HG03575 (cell line): Measurements from ENCODE around the gene ERGIC1.
"Not testable (repeated sequence)": the region's sequence is repeated elsewhere in the genome, so short reads cannot be mapped to it uniquely, and the experiment has no call there.

Source experiments
- ATAC-seq: cut with Tn5 transposase; IDR thresholded peaks from one replicate; pipeline ENCODE4 v1.9.1; 2021; ENCODE audit not compliant: unreplicated experiment, insufficient number of reproducible peaks, low FRiP score; ENCODE audit errors: extremely low read depth

ERGIC1 gene

DNA sequence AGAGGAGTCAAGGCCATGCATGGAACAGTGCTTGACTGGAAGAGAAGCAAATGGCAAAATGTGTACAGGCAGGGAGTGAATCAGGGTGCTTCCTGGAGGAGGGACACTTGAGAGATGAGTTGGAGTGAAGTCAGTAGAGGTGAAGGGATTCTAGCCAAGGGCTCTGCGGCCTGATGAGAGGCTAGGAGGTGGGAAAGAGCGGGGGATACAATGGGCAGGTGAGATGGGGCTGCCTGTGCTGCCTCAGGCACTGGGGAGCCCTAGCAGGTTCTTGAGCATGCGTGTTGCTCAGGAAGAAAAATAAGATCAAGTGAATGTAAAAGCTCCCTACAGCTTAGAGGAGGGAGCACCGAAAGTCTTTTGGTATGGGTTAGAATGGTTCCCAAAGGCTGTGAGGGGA, 22.3 kb downstream of the ERGIC1 start:
- ATAC-seq = no peak

- ATAC-seq = no peak
These were observed 23.9 kb downstream of the ERGIC1 start for GRCh38 chr5:172857982-172858381.

GRCh38 chr5:172858511-172858989, 24.5 kb downstream of the ERGIC1 start:
- no peak for ATAC-seq

DNA sequence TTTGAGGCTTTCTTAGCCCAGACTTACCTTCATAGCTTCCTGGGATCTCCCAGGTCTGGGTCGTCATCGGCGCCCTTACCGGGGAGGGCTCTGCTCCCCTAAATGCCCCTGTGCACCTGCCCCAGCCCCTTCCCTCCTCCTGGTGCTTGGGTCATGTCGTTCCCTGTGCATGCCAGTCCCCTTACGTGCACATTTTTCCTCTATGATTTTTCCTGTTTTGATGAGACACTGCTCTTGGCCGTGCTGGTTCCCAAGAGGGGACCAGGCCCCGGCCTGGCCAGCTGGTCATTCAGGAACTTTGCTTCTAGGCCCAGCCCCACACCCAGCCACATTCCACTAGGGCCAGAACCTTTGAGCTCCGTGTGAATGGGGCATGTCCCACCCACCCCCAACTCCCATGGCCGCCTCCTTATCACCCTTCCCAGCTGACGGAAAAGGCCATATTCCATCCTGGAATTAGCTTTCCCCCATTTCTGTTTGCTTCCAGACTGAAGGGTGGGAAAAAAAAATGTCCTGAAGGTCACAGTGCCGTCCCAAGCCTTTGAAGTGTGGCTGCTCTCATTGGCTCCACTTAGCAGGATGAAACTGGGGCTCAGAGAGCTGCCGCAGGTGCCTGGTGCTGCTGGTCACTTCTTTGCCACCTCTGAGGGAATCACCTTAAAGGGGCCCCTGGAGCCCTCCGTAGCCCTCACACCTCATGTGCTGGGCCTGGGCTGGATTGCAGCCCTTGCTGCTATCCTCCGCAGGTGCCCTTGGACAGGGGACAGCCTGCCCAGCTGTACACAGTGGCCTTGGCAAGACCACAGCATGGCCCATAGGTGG, 25.1 kb downstream of the ERGIC1 start:
- no peak for ATAC-seq

- no peak for ATAC-seq
These were observed 25.9 kb downstream of the ERGIC1 start for GRCh38 chr5:172859966-172860365.

DNA sequence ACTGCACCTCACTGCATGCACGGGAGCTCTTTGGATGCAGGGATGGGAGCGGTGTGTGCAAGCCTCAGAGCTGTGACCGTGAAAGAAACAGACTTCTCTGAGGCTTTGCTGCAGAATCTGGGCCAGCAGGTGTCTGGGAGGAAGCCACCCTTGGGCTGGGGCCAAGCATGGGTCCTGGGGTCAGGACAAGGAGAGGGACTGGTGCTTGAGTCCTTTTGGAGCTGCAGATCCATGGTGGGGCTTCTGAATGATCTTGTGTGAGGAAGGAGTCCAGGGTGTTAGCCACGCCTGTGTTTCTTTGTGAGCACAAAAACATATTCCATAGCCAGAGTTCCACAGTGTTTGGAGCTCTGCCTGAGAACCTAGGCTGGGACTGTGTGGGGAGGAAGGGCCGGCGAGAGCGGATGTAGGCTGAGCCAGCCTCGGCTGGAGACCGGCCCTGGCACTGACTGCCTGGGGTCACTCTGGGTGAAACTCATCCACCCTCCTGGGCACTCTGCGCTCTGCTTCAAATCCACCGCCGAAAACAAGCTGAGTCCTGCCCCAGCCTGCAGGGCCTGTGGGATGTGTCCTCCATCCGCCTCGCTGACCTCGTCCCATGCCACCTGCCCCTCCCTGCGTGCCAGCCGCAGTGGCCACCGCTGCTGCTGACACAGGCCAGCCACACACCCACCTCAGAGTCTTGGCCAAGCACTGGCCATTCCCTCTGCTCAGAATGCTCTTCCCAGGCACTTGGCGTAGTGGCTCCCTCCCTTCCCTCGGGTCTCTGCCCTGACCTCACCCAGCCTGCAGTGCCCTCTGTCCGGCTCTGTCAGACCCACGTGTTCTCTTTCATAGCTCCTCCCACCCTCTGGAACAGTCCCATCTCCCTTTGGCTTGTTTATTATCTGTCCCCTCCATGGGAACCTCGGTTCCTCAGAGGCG, 26.7 kb downstream of the ERGIC1 start:
- ATAC-seq = no peak

DNA sequence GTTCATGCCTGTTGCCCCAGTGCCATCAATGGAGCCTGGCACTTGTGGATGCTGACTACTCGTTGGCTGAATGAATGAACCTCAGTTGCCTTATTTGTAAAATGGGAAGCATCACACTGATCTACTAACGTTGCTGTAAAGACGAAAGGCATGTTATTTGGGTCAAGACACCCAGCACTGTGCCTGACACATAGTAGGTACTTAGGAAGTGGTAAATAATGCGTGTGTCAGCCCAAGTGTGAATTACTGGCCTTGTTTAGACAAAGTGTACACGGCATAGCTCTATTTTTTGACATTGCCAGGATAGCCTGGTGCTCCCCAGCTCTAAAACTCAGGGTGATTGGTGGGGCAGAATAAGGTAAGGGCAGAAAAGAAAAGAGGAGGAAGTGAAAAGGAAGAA, 27.4 kb downstream of the ERGIC1 start:
- no peak for ATAC-seq

DNA sequence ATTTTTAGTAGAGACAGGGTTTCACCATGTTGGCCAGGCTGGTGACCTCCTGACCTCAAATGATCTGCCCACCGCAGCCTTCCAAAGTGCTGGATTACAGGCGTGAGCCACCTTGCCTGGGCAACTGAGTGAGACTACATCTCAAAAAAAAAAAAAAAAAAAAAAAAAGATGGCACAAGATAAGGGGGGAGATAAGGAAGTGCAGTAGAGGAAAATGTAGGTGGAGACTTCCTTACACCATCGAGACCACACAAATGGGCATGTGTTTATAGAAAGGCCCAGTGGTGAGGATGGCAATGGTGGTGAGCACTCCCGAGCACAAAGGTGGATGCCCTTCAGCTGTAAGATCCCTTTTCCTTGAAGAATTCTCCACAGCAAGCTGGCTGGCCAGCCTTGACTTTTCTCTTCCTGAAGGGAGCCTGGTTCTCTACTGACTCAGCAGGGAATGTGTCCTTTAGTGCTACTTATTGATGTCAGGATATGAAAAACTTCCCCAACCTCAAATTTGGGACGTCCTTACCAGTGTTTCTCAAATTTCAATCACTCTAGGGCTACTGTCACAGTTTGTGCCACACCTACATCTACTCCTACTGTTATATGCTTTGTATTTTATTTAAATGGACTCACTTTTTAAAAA, 28.2 kb downstream of the ERGIC1 start:
- no peak for ATAC-seq

DNA sequence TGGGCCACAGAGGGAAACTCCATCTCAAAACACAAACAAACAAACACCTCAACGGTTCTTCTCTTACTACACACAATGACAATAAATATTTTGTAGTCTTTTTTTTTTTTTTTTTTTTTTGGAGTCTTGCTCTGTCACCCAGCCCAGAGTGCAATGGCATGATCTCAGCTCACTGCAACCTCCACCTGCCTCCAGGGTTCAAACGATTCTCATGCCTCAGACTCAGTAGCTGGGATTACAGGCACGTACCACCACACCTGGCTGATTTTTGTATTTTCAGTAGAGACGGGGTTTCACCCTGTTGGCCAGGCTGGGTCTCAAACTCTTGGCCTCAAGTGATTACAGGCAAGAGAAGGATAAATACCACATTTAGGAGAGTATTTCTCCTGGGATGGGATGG, 30.1 kb downstream of the ERGIC1 start:
- not testable (repeated sequence) for ATAC-seq

- no peak for ATAC-seq
These were observed 30.7 kb downstream of the ERGIC1 start for GRCh38 chr5:172864747-172865146.

- ATAC-seq = no peak
These were observed 32.3 kb downstream of the ERGIC1 start for GRCh38 chr5:172866378-172866777.

DNA sequence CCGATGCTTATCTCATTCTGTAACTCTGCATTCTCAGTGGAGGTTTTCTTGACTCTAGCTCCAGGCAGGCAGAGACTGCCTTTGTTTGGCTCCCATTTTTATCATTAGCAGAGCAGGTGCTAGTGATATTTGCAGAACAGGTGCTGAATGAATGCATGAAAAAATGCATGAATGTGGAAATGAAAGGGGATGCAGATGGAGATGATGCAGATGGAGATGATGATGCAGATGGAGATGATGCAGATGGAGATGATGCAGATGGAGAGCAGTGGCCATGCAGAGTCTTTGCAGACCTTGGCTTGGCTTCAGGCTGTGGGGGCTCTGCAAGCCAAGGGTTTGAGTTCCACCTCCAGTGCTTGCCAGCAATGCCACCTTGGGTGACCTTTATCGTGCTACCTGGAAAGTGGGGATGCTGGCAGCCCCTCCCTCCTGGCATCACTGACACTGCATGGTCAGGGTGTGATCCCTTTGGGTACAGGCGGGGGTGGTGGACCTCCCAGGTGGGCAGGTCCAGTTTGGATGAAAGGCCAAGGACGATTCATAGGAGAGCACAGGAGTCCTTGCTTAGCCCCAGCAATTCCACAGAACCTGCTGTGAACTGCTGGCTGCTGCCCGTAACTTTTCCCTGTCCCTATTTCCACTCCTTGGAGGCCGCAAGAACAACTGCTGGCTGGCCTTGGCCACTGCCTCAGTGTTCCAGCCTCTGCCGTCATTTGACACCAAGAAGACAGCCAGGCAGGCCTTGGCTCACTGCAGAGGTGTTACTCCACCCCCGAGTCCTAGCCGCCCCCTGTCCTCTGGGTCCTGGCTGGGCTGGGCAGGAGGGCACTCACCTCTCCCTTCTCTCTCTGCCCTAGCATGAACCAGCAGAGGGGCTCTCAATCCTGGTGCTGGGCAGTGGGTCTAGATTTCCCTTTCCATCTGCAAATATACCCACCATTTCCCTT, 33.0 kb downstream of the ERGIC1 start:
- no peak for ATAC-seq

GRCh38 chr5:172867761-172868435, 33.8 kb downstream of the ERGIC1 start:
- ATAC-seq = no peak

- no peak for ATAC-seq
These were observed 34.4 kb downstream of the ERGIC1 start for GRCh38 chr5:172868436-172868923.

GRCh38 chr5:172868924-172869591, 35.0 kb downstream of the ERGIC1 start:
- no peak for ATAC-seq

DNA sequence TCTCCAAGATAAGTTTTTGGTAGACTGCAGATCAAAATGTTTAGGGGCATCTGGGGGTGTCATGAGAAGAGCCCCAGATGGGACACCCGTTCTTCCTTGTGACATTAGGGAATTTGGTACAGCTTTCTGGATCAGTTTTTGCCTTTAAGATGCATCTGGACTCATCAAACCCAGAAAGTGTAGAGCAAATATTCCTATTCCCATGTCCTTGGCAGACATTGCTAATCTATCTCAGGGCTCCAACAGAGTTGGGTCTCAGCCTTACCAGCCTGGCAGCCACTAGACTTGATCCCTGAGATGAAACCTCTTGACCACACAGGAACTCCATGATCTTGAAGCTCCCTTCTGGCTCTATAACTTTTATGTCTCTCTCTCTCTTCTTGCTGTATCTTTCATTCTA, 35.6 kb downstream of the ERGIC1 start:
- no peak for ATAC-seq

GRCh38 chr5:172870291-172870714, 36.3 kb downstream of the ERGIC1 start:
- ATAC-seq = no peak
